GM13976 (cell line): ENCODE measurements around the gene MS4A10.
A peak's percentile ranks its signal among the peaks of the same experiment; 100 is the strongest.

Experiments used
- DNase-seq: peaks from one replicate; pipeline ENCODE4 v3.0.0; 2012; ENCODE audit warnings: low spot score
- in situ Hi-C: fragments of 300-500 bp; cut with MboI; formaldehyde crosslinking; loops from one replicate; pipeline ENCODE4 v1.12.0; 2022; ENCODE audit warnings: low sequenced_read_pairs, mixed read lengths, inconsistent platforms; ENCODE audit not compliant: unreplicated experiment
- TF ChIP-seq, protein P1 (sequence below): IDR thresholded peaks from 2 replicates; pipeline ENCODE4 v1.5.1; 2012; ENCODE audit warnings: borderline replicate concordance, mild to moderate bottlenecking; ENCODE audit not compliant: insufficient read depth; ENCODE audit errors: extremely low read depth, missing control alignments, control extremely low read depth

Gene MS4A10

GRCh38 chr11:60775420-60775961, 9.6 kb upstream of the MS4A10 start:
- in situ Hi-C loops, result loop anchor here (10.0 kb wide), 1 partner anchor 119 kb away; no protein-coding TSS in a partner anchor
- TF ChIP-seq, protein P1, sequence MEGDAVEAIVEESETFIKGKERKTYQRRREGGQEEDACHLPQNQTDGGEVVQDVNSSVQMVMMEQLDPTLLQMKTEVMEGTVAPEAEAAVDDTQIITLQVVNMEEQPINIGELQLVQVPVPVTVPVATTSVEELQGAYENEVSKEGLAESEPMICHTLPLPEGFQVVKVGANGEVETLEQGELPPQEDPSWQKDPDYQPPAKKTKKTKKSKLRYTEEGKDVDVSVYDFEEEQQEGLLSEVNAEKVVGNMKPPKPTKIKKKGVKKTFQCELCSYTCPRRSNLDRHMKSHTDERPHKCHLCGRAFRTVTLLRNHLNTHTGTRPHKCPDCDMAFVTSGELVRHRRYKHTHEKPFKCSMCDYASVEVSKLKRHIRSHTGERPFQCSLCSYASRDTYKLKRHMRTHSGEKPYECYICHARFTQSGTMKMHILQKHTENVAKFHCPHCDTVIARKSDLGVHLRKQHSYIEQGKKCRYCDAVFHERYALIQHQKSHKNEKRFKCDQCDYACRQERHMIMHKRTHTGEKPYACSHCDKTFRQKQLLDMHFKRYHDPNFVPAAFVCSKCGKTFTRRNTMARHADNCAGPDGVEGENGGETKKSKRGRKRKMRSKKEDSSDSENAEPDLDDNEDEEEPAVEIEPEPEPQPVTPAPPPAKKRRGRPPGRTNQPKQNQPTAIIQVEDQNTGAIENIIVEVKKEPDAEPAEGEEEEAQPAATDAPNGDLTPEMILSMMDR, result peak; percentile 70
- DNase-seq, result peak; percentile 88

- TF ChIP-seq, protein P1, result no peak
- no peak for DNase-seq
- in situ Hi-C loops, result loop anchor here (10.0 kb wide), 1 partner anchor 119 kb away; no protein-coding TSS in a partner anchor
Observed at GRCh38 chr11:60776167-60776566, 9.0 kb upstream of the MS4A10 start.

DNA sequence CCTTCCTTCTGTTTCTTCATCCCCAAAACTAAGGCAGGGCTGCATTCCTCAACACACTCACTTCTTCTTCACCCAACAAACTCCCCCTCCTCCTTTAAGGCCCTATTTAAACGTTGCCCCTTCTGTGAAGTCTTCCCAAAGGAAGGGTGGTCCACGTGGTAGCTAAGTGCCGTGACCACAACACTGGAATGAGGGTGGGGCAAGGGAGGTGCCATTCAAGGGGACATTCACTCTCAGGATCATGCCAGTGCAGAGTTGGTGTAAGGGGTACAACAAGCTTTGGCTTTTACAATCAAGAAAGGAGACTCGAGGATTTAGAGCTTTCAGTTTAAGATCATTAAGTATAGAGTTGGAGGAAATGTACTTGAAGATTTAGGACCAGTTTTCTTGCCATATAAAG, 8.0 kb upstream of the MS4A10 start:
- no peak for DNase-seq
- TF ChIP-seq, protein P1, result no peak
- in situ Hi-C loops, result loop anchor here (10.0 kb wide), 1 partner anchor 118 kb away; no protein-coding TSS in a partner anchor

GRCh38 chr11:60777572-60777971, 7.6 kb upstream of the MS4A10 start:
- in situ Hi-C loops, result loop anchor here (10.0 kb wide), 1 partner anchor 117 kb away; no protein-coding TSS in a partner anchor
- no peak for DNase-seq
- TF ChIP-seq, protein P1, result no peak

GRCh38 chr11:60780065-60780464, 5.1 kb upstream of the MS4A10 start:
- no peak for DNase-seq
- in situ Hi-C loops, result no loop called here
- TF ChIP-seq, protein P1, result no peak

- no peak for DNase-seq
- TF ChIP-seq, protein P1, result no peak
- in situ Hi-C loops, result no loop called here
Observed at GRCh38 chr11:60780774-60781173, 4.4 kb upstream of the MS4A10 start.
